Stimulated activated CD8-positive, alpha-beta memory T cell treated with anti-CD3 and anti-CD28 coated beads, Interleukin-4, amount 100 ng/mL, for 1 hour (primary cell): ENCODE measurements around the gene WDR20.

Experiments
- DNase-seq, 2 donors: peaks; one replicate each; pipeline ENCODE4 v3.0.0-alpha.2; 2020; ENCODE audit warnings: low read depth in 2 of 2, low spot score in 1 of 2

WDR20 gene

DNA sequence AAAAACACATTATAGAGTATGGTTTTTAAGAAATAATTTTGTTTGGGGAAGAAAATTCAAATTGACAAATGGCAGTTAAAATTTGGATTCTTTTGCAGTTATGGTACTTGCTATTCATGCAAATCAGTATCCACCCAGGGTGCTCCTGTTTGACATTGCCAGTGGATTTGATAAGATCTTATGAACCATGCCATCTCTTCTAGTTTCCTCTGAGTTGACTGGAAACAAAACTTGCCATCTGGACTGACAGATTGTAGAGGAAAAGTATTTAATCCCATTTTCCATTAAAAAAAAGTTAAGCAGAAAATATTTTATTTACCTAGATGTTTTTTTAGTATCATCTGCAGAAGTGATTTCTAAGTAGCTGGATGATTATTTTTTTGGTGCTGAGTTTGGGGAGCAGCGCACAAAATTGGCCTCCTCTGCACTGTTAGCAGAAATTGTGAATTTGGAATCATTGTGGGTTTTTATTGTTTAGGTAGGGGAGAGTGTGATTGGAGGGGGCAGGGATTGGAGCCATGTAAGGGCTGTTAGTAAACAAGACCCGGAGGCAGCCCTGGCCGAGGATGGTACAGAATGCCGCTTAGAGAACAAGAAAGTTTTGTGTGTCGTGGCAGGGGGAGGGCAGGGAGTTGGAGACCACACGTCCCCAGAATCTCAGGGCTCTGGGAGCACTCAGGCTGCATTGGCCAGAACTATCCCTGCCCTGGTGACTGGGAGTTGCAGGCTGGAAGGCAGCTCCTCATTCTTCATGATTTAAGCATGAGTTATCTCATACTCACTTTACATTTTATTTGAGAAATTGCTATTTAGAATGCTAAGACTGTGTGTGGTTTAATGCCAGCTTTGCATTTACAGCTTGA, 56.6 kb downstream of the WDR20 start:
- DNase-seq, result no peak

- DNase-seq, result no peak
Measured at GRCh38 chr14:102196902-102197230, 57.2 kb downstream of the WDR20 start.

DNA sequence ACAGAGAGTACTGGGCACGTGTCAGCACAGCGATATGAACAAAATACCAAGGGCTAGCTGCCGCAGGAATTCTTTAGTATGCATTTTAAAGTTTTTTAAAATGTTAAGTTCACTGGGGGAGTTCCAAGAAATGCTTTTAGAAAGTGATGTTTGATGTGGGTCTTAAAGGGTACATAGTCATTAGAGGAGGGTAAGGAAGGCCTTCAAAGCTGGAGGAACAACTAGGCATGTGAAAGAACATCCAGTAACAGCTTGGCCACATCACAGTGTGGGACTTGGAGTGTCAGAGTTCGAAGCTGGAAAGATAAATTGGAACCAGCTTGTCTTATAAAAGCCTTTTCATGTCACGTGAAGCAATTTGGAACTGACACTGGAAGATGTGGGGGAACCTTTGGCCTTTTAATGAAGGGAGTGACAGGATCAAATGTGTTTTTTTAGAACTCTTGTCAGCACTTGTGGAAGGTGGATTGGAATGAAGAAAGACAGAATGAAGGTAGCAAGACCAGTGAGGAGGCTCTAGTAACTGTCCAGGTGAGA, 57.7 kb downstream of the WDR20 start:
- no peak for DNase-seq

DNA sequence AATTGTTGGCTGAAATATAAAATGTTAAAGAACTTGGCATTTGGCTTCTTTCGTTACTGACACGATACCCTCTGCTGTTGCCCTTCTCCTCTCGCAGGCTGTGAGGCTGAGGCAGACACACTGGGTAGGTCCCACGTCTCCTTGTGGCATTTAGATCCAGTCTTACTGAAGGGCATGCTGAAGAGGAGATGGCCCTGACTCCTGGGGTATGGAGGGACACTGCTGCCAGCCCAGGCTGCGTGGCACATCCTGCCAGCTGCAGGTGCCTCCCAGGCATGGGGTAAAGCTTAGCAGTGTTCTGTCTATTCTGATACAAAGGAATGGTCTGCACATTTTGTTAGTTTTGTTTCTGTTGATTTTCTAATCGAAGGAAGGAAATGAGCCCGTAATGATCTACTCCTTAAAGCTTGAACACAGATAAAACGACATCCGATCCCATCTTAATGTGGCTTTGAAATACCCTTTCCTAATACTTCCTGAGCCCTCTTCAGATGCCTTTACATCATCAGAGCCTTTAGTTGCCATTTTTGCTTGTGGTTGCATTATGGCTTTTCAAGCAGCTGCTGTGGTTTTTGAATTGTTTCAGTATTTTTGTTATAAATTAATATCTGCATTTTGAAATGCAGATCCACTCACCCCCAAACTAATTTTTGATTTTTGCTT, 61.1 kb downstream of the WDR20 start:
- no peak for DNase-seq

GRCh38 chr14:102201353-102201738, 61.6 kb downstream of the WDR20 start:
- no peak for DNase-seq

- DNase-seq, result no peak
Measured at GRCh38 chr14:102201776-102202175, 62.1 kb downstream of the WDR20 start.

DNA sequence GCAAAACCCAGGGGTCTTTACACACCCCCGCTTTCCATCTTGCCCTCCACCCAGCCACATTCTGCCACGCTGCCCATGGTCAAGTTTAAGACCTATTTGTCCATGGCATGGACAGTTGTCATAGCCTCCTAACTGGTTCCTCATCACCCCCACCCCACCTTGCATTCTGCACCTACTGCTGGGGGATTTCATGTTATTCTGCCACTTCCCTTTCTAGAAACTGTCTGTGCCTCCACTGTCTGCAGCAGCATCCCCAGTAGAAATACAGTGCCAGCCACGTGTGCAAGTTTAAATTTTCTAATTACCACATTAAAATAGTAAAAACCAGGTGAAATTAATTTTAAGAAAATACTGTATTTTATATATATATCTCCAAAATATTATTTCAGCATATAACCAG, 63.2 kb downstream of the WDR20 start:
- DNase-seq, result no peak

- DNase-seq, result no peak
Measured at GRCh38 chr14:102203382-102203781, 63.7 kb downstream of the WDR20 start.

DNA sequence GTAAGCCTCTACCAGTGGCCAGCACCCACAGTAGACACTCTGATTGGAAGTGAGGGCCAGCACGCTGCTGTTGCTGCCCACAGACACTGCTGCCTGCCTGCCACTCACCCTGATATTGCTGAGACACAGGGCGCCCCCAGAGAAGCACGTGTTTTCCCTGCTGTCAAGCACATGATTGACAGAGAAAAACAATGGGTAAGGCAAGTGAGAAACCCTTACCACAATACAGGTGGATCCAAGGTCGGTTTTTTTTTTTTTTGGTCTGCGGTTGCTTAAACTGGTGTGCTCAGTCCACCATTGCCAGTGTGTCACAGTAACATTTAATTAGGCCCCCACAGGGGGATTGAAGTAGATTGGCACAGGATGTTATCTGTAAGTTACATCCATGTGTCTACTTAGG, 65.9 kb downstream of the WDR20 start:
- no peak for DNase-seq

- no peak for DNase-seq
Measured at GRCh38 chr14:102206918-102207317, 67.2 kb downstream of the WDR20 start.

GRCh38 chr14:102207831-102208365, 68.2 kb downstream of the WDR20 start:
- no peak for DNase-seq

GRCh38 chr14:102208741-102209140, 69.0 kb downstream of the WDR20 start:
- no peak for DNase-seq

- no peak for DNase-seq
Measured at GRCh38 chr14:102209224-102209966, 69.7 kb downstream of the WDR20 start.

- no peak for DNase-seq
Measured at GRCh38 chr14:102210421-102211042, 70.8 kb downstream of the WDR20 start.

DNA sequence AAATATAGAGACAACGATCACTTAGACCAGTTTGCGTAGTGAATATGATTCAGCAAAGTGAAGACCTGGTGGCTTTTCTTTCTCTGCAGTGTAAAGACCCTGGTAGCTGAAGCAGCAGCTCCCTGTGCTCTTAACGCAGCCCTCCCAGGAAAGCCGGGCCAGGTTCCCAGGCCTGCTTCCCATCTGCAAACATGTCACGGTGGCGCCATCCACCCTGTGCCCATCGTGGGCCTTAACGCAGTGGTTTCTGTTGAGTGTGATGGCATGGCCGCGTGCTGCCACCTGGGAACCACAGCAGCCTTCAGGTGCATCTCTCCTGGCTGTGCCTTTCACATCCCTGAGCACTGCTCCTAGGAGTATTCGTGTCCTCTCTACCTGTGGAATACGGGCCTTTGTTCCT, 71.5 kb downstream of the WDR20 start:
- DNase-seq, result no peak

DNA sequence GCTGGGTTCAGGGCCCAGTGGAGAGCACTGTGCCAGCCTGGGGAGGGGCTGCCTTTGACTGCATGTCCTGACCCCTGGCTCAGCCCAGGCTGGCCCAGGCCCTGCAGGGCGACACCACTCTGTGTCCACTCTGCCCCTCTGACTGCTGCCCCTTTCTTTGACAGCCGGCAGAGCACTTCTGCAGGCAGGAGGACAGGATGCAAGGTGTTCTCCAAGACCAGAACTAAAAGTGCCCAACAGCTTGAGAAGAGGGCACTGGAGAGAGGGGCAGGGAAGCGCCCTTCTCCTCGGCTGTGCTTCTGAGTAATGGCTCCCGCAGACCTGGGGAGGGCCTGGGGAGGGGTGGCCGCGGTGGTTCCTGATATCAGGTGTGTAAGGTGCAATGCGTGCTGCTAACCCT, 72.7 kb downstream of the WDR20 start:
- DNase-seq, result no peak

DNA sequence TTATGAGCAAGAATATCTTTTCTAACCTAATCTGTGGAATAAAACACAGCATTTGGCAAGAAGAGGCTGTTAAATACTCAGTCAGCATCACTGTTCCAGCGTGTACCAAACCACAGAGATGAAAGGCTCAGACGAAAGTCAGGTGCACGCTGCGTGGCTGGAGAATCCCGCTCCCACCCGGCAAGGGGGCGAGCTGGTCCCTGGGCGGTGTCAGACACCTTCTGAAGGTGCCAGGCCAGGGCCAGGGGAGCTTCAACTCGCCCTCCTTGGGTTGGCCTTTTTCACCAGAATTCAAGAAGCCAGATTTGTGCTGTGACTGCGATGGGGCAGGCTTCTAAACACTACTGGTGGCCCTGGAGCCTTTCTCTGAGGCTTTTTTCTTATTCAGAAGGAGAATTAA, 73.1 kb downstream of the WDR20 start:
- DNase-seq, result no peak

- DNase-seq, result no peak
Measured at GRCh38 chr14:102213470-102213869, 73.8 kb downstream of the WDR20 start.

- no peak for DNase-seq
Measured at GRCh38 chr14:102213984-102214658, 74.4 kb downstream of the WDR20 start.

DNA sequence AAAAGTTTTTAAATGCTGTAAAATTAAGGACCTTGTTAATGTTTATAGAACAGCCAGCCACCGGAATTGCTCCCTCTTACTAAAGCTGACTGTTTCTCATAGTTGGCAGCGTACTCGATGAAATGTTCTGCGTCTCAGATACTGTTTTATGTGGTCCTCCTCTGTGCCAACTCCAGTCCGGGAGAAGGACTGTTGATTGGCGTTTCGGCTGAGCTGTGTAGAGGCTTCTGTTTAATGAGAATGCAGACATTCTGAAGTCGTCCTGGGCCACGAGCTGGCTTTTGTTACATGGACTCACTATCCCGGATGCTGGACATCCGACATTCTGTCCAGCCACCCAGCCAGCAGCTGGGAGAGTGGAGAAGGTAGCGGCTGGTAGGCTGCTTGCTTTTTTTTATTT, 75.4 kb downstream of the WDR20 start:
- DNase-seq, result no peak
